ENCODE measurements around the gene RCOR2. TPM values are rescaled to one million over a fixed set of nuclear protein-coding genes. Genes with fewer than 3 reads are reported as not detected.

The RCOR2 gene
- total RNA-seq, 1 donor from 2014 or later: 286 TPM

- Mint-ChIP-seq H3K27ac (ENCODE audit: unreplicated experiment) (peak overlapping the region; percentile 62), H3K4me3 (ENCODE audit: unreplicated experiment) (peak overlapping the region; percentile 46)
Observed at GRCh38 chr11:63941901-63942300, 24.9 kb upstream of the RCOR2 start.

DNA sequence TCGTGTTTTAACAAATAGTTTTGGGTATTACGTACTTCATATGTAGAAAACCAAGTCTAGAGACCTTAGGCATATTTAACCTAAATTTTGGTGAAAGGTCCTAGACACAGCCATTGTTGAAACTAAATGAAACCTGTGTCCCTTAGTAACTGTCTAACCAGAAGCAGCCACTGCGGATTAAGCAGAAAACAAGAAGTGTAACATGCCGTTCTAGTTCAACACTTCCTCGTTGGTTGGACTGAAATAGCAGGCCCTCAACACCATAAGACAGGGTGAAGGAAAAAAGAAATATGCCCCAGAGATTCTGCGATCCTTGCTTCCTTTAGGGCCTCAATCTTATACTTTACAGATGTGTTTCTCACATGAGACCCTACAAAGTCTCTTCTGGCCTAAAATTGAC, 23.8 kb upstream of the RCOR2 start:
- TF ChIP-seq, protein P1, sequence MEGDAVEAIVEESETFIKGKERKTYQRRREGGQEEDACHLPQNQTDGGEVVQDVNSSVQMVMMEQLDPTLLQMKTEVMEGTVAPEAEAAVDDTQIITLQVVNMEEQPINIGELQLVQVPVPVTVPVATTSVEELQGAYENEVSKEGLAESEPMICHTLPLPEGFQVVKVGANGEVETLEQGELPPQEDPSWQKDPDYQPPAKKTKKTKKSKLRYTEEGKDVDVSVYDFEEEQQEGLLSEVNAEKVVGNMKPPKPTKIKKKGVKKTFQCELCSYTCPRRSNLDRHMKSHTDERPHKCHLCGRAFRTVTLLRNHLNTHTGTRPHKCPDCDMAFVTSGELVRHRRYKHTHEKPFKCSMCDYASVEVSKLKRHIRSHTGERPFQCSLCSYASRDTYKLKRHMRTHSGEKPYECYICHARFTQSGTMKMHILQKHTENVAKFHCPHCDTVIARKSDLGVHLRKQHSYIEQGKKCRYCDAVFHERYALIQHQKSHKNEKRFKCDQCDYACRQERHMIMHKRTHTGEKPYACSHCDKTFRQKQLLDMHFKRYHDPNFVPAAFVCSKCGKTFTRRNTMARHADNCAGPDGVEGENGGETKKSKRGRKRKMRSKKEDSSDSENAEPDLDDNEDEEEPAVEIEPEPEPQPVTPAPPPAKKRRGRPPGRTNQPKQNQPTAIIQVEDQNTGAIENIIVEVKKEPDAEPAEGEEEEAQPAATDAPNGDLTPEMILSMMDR (IDR thresholded peaks at IDR 0.05; ENCODE audit: partially characterized antibody, unreplicated experiment): no peak
- H3K27ac Mint-ChIP-seq (ENCODE audit: unreplicated experiment): no peak overlapping the region
- no peaks in the 10 kb centered on the region for H3K36me3 Mint-ChIP-seq (ENCODE audit: unreplicated experiment)
- peaks cover 8% of the 10 kb centered on the region for H3K27me3 Mint-ChIP-seq (ENCODE audit: unreplicated experiment)
- H3K4me3 Mint-ChIP-seq (ENCODE audit: unreplicated experiment): peak overlapping the region; percentile 74
- H3K9me3 Mint-ChIP-seq (ENCODE audit: unreplicated experiment): no peaks in the 10 kb centered on the region
- H3K4me1 Mint-ChIP-seq (ENCODE audit: low read depth, unreplicated experiment): peaks cover 26% of the 10 kb centered on the region
- no peak for DNase-seq

More at GRCh38 chr11:63941901-63942300, 24.9 kb upstream of the RCOR2 start:
- no peak for DNase-seq
- Mint-ChIP-seq H3K27me3 (ENCODE audit: unreplicated experiment) (peaks cover 9% of the 10 kb centered on the region), H3K36me3 (ENCODE audit: unreplicated experiment) (no peaks in the 10 kb centered on the region), H3K4me1 (ENCODE audit: low read depth, unreplicated experiment) (peaks cover 28% of the 10 kb centered on the region), H3K9me3 (ENCODE audit: unreplicated experiment) (no peaks in the 10 kb centered on the region)
- TF ChIP-seq, protein P1 (IDR thresholded peaks at IDR 0.05; ENCODE audit: partially characterized antibody, unreplicated experiment): no peak

- Mint-ChIP-seq H3K4me3 (ENCODE audit: unreplicated experiment) (peak overlapping the region; percentile 91), H3K36me3 (ENCODE audit: unreplicated experiment) (no peaks in the 10 kb centered on the region), H3K27ac (ENCODE audit: unreplicated experiment) (peak overlapping the region; percentile 60), H3K27me3 (ENCODE audit: unreplicated experiment) (peaks cover 11% of the 10 kb centered on the region), H3K4me1 (ENCODE audit: low read depth, unreplicated experiment) (peaks cover 19% of the 10 kb centered on the region), H3K9me3 (ENCODE audit: unreplicated experiment) (no peaks in the 10 kb centered on the region)
- DNase-seq: no peak
- TF ChIP-seq, protein P1 (IDR thresholded peaks at IDR 0.05; ENCODE audit: partially characterized antibody, unreplicated experiment): no peak
Observed at GRCh38 chr11:63939397-63939891, 22.5 kb upstream of the RCOR2 start.

GRCh38 chr11:63938479-63939396, 21.8 kb upstream of the RCOR2 start, which contains the start of gene NAA40:
Gene NAA40 (plus strand): TSS chr11:63939002. CDS start chr11:63939097, 95 bp downstream.
- peak; percentile 96 for DNase-seq
- Mint-ChIP-seq H3K9me3 (ENCODE audit: unreplicated experiment) (no peaks in the 10 kb centered on the region), H3K27ac (ENCODE audit: unreplicated experiment) (peak within 1 kb of the TSS; percentile 71), H3K36me3 (ENCODE audit: unreplicated experiment) (no peaks in the 10 kb centered on the region), H3K27me3 (ENCODE audit: unreplicated experiment) (peaks cover 11% of the 10 kb centered on the region), H3K4me3 (ENCODE audit: unreplicated experiment) (peak within 1 kb of the TSS; percentile 96), H3K4me1 (ENCODE audit: low read depth, unreplicated experiment) (peaks cover 12% of the 10 kb centered on the region)
- TF ChIP-seq, protein P1 (IDR thresholded peaks at IDR 0.05; ENCODE audit: partially characterized antibody, unreplicated experiment): no peak

All from glutamatergic neuron (in vitro differentiated cells).